Peyer's patch (tissue), 4 donors: Measurements from ENCODE around the gene SLC39A6.

ENCODE experiments used
- POLR2A ChIP-seq, 2 donors: fragments of 450-650 bp; IDR thresholded peaks; one replicate each; pipeline ENCODE4 v1.5.1; 2017; ENCODE audit warnings: antibody characterized with exemption in 2 of 2, mild to moderate bottlenecking in 2 of 2, moderate library complexity in 2 of 2
- TF ChIP-seq, protein P1 (sequence below), 6 experiments: fragments of 450-650 bp in 4 of 6; fragments of 200-600 bp in 2 of 6; sonication (generic) in 1 of 6; IDR thresholded peaks; one replicate each; pipeline ENCODE4 v1.5.1; 2017 to 2019; ENCODE audit warnings: antibody characterized with exemption in 6 of 6, mild to moderate bottlenecking in 3 of 6, moderate library complexity in 1 of 6

DNA sequence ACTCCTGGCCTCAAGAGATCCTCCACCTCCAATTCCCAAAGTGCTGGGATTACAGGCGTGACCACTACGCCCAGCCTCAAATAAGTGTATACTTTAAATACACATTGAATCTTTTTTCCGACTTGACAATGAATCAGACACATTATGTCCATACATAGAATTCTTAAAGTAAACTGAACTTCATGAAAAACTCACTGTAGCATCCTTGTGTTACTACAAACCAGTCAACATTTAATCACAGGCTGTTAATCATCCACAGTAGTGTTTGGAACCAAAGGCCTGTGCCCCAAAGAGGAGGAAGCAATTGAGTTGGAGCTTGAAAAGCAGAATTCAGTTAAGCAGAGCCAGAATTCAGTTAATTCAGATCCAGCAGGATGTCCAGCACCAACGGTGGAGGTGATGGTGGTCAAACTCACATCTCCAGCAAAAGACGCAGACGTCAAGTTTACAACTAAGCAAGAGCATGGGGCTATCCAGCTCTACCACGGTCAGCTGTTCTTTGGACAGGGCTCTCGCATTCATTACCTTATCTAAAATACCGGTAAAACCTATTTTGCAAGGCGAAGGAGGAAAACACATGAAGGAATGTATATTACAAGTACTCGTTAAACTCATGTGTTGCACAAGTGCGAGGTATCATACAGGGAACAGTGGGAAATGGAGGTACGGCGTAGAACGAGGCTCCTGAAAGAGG is 1.2 kb downstream of the SLC39A6 start:
- TF ChIP-seq, protein P1, sequence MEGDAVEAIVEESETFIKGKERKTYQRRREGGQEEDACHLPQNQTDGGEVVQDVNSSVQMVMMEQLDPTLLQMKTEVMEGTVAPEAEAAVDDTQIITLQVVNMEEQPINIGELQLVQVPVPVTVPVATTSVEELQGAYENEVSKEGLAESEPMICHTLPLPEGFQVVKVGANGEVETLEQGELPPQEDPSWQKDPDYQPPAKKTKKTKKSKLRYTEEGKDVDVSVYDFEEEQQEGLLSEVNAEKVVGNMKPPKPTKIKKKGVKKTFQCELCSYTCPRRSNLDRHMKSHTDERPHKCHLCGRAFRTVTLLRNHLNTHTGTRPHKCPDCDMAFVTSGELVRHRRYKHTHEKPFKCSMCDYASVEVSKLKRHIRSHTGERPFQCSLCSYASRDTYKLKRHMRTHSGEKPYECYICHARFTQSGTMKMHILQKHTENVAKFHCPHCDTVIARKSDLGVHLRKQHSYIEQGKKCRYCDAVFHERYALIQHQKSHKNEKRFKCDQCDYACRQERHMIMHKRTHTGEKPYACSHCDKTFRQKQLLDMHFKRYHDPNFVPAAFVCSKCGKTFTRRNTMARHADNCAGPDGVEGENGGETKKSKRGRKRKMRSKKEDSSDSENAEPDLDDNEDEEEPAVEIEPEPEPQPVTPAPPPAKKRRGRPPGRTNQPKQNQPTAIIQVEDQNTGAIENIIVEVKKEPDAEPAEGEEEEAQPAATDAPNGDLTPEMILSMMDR (IDR thresholded peaks at IDR 0.05), result no peak
- TF ChIP-seq POLR2A (IDR thresholded peaks at IDR 0.05), result no peak
